ENCODE measurements around the gene IFNK.

- TF ChIP-seq EZH2phosphoT487 (IDR thresholded peaks at IDR 0.05; ENCODE audit: low read depth, severe bottlenecking, unreplicated experiment) (no peak), CTCF (IDR thresholded peaks at IDR 0.05; ENCODE audit: poor library complexity) (no peak), EZH2 (IDR thresholded peaks at IDR 0.05; ENCODE audit: borderline replicate concordance) (no peak)
Observed at GRCh38 chr9:27523141-27523540, 949 bp upstream of the IFNK start.

Data from hepatocyte (in vitro differentiated cells).